Pancreas (tissue), 10 donors: ENCODE data around the gene RRAD. TPM values are rescaled to one million over a fixed set of nuclear protein-coding genes. Genes with fewer than 3 reads are reported as not detected.

ENCODE experiments used
- ATAC-seq, 4 donors: fragments of 200-7000 bp; cut with Tn5 transposase; one replicate each; pipeline versions ENCODE4 v1.8.0 to v1.9.1; 2020; ENCODE audit warnings: mild to moderate bottlenecking in 4 of 4, moderate library complexity in 4 of 4
- DNase-seq, 6 donors: peaks; one replicate each; pipeline ENCODE4 v3.0.0-alpha.2; 2020
- FAIRE-seq: peaks from 2 replicates; lab custom pipeline; 2012; peaks lifted over from hg19 to GRCh38; lab: Jason Lieb, UNC
- H3K27ac ChIP-seq, 4 donors: fragments of 200-600 bp; sonication (generic); 1 replicate in 3 of 4; 2 replicates in 1 of 4; pipeline versions ENCODE4 v1.5.0 to v1.8.0; 2020
- H3K27me3 ChIP-seq, 4 donors: fragments of 200-600 bp; one replicate each; pipeline ENCODE4 v1.8.0; 2021
- H3K36me3 ChIP-seq, 3 donors: fragments of 200-600 bp; sonication (generic) in 1 of 3; one replicate each; pipeline versions ENCODE4 v1.5.0 to v1.8.0; 2020 to 2021
- H3K4me1 ChIP-seq, 3 donors: fragments of 200-600 bp; one replicate each; pipeline ENCODE4 v1.8.0; 2021
- H3K4me3 ChIP-seq, 4 donors: fragments of 200-600 bp; sonication (generic) in 2 of 4; one replicate each; pipeline versions ENCODE4 v1.5.0 to v1.8.0; 2020 to 2021
- H3K9me3 ChIP-seq, 4 donors: fragments of 200-600 bp; one replicate each; pipeline ENCODE4 v1.8.0; 2021
- CTCF ChIP-seq, 4 donors: fragments of 200-600 bp; sonication (generic) in 3 of 4; IDR thresholded peaks; one replicate each; pipeline versions ENCODE4 v1.5.0 to v1.8.0; 2021; ENCODE audit warnings: antibody characterized with exemption in 4 of 4
- WGBS, 2 donors: extraction: QIAGEN DNeasy Blood & Tissue Kit; methylation state at CpG; one replicate each; pipeline ENCODE4 v1.1.7; 2013; 5-methylcytosine and 5-hydroxymethylcytosine counted together
- intact Hi-C, 3 donors: fragments of 100-400 bp; cut with DNase I; formaldehyde crosslinking; loops; one replicate each; pipeline versions ENCODE4 v1.11.1 to v1.14.2; 2022
- polyA plus RNA-seq, 2 donors: library from polyadenylated mRNA; stranded (reverse); fragments of 200-250 nt; gene quantifications; one replicate each; pipeline ENCODE4 v1.2.3, GENCODE V29; 2013
- total RNA-seq, 6 donors: library from RNA; stranded (reverse); fragmentation: NEBNext Ultra II Directional in 4 of 6; extraction: Animal tissue kit (Norgen Biotek cat#: 25700) in 4 of 6; gene quantifications; one replicate each; pipeline versions ENCODE4 v1.2.1 to v1.2.4, GENCODE V29; 2021 to 2023
- donor health status: healthy with polysubstance abuse.
- donor health status: DM: no; HTN: no; CAD: no; lungs with moderate emphysema.
- donor health status: DM: no; HTN: no; CAD: no.
- donor health status: control.
- donor health status: control.
- donor health status: Bipolar disorder and iron deficiency.
- donor health status: DM: yes; HTN: yes; CAD: no.
- donor health status: DM: no; HTN: no; CAD: no.
- donor health status: DM: no; HTN: no; CAD: no.
- donor health status: DM: yes; HTN: yes; CAD: no.

RRAD gene
- total and polyA plus RNA-seq, 8 donors = 0.20 to 2.9 (median 0.60) TPM

DNA sequence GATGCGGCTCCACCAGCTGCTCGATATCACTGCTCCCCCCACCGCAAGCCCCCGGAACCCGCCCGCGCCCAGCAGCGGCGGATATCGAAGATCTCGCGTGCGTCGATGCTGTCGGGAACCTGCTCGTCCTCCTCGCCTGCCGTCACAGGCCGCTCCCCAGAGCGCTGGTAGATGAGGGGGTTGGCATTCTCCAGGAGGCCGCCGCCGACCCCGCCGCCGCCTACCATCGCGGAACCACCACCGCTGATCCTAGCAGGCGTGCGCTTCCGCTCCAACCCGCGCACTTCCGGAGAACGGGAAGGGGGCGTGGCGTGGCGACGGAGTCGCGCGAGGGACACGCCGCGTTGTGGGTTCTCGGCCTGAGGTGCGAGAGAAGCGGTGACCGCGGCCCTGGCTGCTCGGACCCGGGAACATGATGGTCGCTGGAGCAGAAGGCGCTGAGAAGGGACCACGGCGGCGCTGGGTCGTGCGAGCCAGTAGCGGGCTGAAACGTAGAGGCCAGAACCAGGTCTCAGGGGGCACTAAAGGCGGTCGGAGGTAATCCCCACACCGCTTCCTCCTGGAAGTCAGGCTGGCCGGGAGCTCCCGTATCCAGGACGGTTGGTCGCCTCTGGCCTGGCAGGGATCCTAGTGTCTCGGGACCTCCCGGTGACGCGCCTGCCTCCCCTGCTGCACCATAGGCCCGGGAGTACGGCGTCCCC is 9.0 kb upstream of the RRAD start, which contains the start of gene CIAO2B:
Gene CIAO2B, minus strand, starts transcription at position 265 of the 701 bp plus-strand sequence. Its CDS starts 38 bp downstream, at position 227.
- Histone ChIP-seq H3K27me3 (no peaks in the 10 kb centered on the region), H3K36me3 (no peaks in the 10 kb centered on the region), H3K4me1 (peaks cover 4 to 20% (median 11%) of the 10 kb centered on the region in 3 donors), H3K4me3 (peak within 1 kb of the TSS; percentile 94 to 99 (median 98)), H3K9me3 (no peaks in the 10 kb centered on the region), H3K27ac (peak within 1 kb of the TSS; percentile 59 to 85 (median 80))
- no peak for FAIRE-seq
- 0 to 1% methylated on average over 74 to 76 of the region's 76 CpGs for WGBS, 2 donors
- DNase-seq = peak; percentile 81 to 95 (median 90)
- no peak for TF ChIP-seq CTCF (IDR thresholded peaks at IDR 0.05)
- ATAC-seq = peak; percentile 87 to 95 (median 92)
- intact Hi-C loops = no loop called here

GRCh38 chr16:66933776-66934137 is 8.4 kb upstream of the RRAD start:
- Histone ChIP-seq H3K4me1 (peaks cover 4 to 20% (median 11%) of the 10 kb centered on the region in 3 donors), H3K4me3 (peak overlapping the region; percentile 94 to 99 (median 98)), H3K27ac (peak overlapping the region; percentile 59 to 85 (median 80)), H3K9me3 (no peaks in the 10 kb centered on the region), H3K36me3 (no peaks in the 10 kb centered on the region), H3K27me3 (no peaks in the 10 kb centered on the region)
- ATAC-seq (peak in 3 of 4 donors; percentile 0 to 9 (median 3)), FAIRE-seq (no peak), DNase-seq (no peak)
- 1% methylated on average over 12 of the region's 12 CpGs for WGBS, 2 donors
- no peak for TF ChIP-seq CTCF (IDR thresholded peaks at IDR 0.05)
- intact Hi-C loops = no loop called here

- no peak for TF ChIP-seq CTCF (IDR thresholded peaks at IDR 0.05)
- Histone ChIP-seq H3K9me3 (no peaks in the 10 kb centered on the region), H3K4me1 (peaks cover 4 to 20% (median 11%) of the 10 kb centered on the region in 3 donors), H3K27ac (no peak overlapping the region), H3K36me3 (no peaks in the 10 kb centered on the region), H3K27me3 (no peaks in the 10 kb centered on the region), H3K4me3 (no peak overlapping the region)
- peak in 1 of 6 donors; percentile 23 for DNase-seq
- intact Hi-C loops = no loop called here
- ATAC-seq = no peak
- FAIRE-seq = no peak
- 74 to 89% methylated on average over 4 of the region's 4 CpGs for WGBS, 2 donors
Observed at GRCh38 chr16:66932076-66932475, 6.7 kb upstream of the RRAD start.

- DNase-seq (no peak), FAIRE-seq (no peak), ATAC-seq (no peak)
- Histone ChIP-seq H3K36me3 (no peaks in the 10 kb centered on the region), H3K27ac (no peak overlapping the region), H3K4me1 (peaks cover 4 to 20% (median 11%) of the 10 kb centered on the region in 3 donors), H3K4me3 (no peak overlapping the region), H3K9me3 (no peaks in the 10 kb centered on the region), H3K27me3 (no peaks in the 10 kb centered on the region)
- no peak for TF ChIP-seq CTCF (IDR thresholded peaks at IDR 0.05)
- intact Hi-C loops = no loop called here
- 86 to 93% methylated on average over 2 of the region's 2 CpGs for WGBS, 2 donors
Observed at GRCh38 chr16:66931665-66932064, 6.3 kb upstream of the RRAD start.

GRCh38 chr16:66930189-66930588 is 4.9 kb upstream of the RRAD start:
- no peak for TF ChIP-seq CTCF (IDR thresholded peaks at IDR 0.05)
- no peaks in the 10 kb centered on the region for H3K36me3 ChIP-seq
- 35 to 39% methylated on average over 4 of the region's 4 CpGs for WGBS, 2 donors
- H3K27ac ChIP-seq = no peak overlapping the region
- no peak for FAIRE-seq
- ATAC-seq = no peak
- H3K4me1 ChIP-seq = peaks cover 4 to 7% (median 7%) of the 10 kb centered on the region in 3 donors
- H3K9me3 ChIP-seq = no peaks in the 10 kb centered on the region
- H3K27me3 ChIP-seq = no peaks in the 10 kb centered on the region
- no peak overlapping the region for H3K4me3 ChIP-seq
- DNase-seq = peak in 3 of 6 donors; percentile 37 to 48 (median 39)
- intact Hi-C loops = no loop called here
